ENCODE measurements around the gene FLT4.
"Not testable (repeated sequence)": the region's sequence is repeated elsewhere in the genome, so short reads cannot be mapped to it uniquely, and the experiment has no call there.

Gene FLT4

GRCh38 chr5:180670157-180670556 is 20.8 kb upstream of the FLT4 start:
- DNase-seq (ENCODE audit: low read depth in 2 of 2): no peak

- DNase-seq (ENCODE audit: low read depth in 2 of 2): no peak
Observed at GRCh38 chr5:180669661-180670060, 20.3 kb upstream of the FLT4 start.

GRCh38 chr5:180668835-180669596 is 19.6 kb upstream of the FLT4 start:
- DNase-seq (ENCODE audit: low read depth in 2 of 2): no peak

GRCh38 chr5:180666812-180667211 is 17.4 kb upstream of the FLT4 start:
- no peak for DNase-seq (ENCODE audit: low read depth in 2 of 2)

GRCh38 chr5:180665682-180666404 is 16.4 kb upstream of the FLT4 start:
- no peak for DNase-seq (ENCODE audit: low read depth in 2 of 2)

- DNase-seq (ENCODE audit: low read depth in 2 of 2): no peak
Observed at GRCh38 chr5:180658774-180659564, 9.6 kb upstream of the FLT4 start.

GRCh38 chr5:180655243-180655642 is 5.8 kb upstream of the FLT4 start:
- DNase-seq (ENCODE audit: low read depth in 2 of 2): not testable (repeated sequence)

GRCh38 chr5:180652771-180653170 is 3.4 kb upstream of the FLT4 start:
- DNase-seq (ENCODE audit: low read depth in 2 of 2): no peak

- no peak for DNase-seq (ENCODE audit: low read depth in 2 of 2)
Observed at GRCh38 chr5:180652346-180652745, 2.9 kb upstream of the FLT4 start.

GRCh38 chr5:180648658-180649296 is 623 bp downstream of the FLT4 start:
- peak in 1 of 2 donors; percentile 18 for DNase-seq (ENCODE audit: low read depth in 2 of 2)

GRCh38 chr5:180647941-180648500 is 1.4 kb downstream of the FLT4 start:
- no peak for DNase-seq (ENCODE audit: low read depth in 2 of 2)

GRCh38 chr5:180647465-180647864 is 1.9 kb downstream of the FLT4 start:
- no peak for DNase-seq (ENCODE audit: low read depth in 2 of 2)

GRCh38 chr5:180646963-180647305 is 2.5 kb downstream of the FLT4 start:
- no peak for DNase-seq (ENCODE audit: low read depth in 2 of 2)

- DNase-seq (ENCODE audit: low read depth in 2 of 2): no peak
Observed at GRCh38 chr5:180646289-180646962, 3.0 kb downstream of the FLT4 start.

- no peak for DNase-seq (ENCODE audit: low read depth in 2 of 2)
Observed at GRCh38 chr5:180645274-180646204, 3.9 kb downstream of the FLT4 start.

- DNase-seq (ENCODE audit: low read depth in 2 of 2): no peak
Observed at GRCh38 chr5:180644825-180645273, 4.6 kb downstream of the FLT4 start.

- DNase-seq (ENCODE audit: low read depth in 2 of 2): no peak
Observed at GRCh38 chr5:180644129-180644824, 5.1 kb downstream of the FLT4 start.

GRCh38 chr5:180643191-180643851 is 6.1 kb downstream of the FLT4 start:
- DNase-seq (ENCODE audit: low read depth in 2 of 2): no peak

GRCh38 chr5:180642779-180643178 is 6.6 kb downstream of the FLT4 start:
- DNase-seq (ENCODE audit: low read depth in 2 of 2): no peak

Measured in activated CD4-positive, alpha-beta T cell treated with anti-CD3 and anti-CD28 coated beads for 24 hours (primary cell).